GM23338 (cell line): Measurements from ENCODE around the gene ZNF385C.

Source experiments
- CREB1 ChIP-seq: fragments of 250-450 bp; sonication (Bioruptor Pico); IDR thresholded peaks from 2 replicates; pipeline ENCODE4 v1.5.0; 2020; ENCODE audit warnings: low read depth, mild to moderate bottlenecking, moderate library complexity
- CTCF ChIP-seq, 2 experiments: fragments of 200-600 bp in 1 of 2; sonication (generic) in 1 of 2; conservative IDR thresholded peaks; 2 replicates each; pipeline versions ENCODE4 v1.5.1 to v1.6.1; 2016 to 2017; ENCODE audit warnings: antibody characterized with exemption in 2 of 2, low read depth in 2 of 2, mild to moderate bottlenecking in 2 of 2, moderate library complexity in 1 of 2
- EZH2 ChIP-seq: fragments of 200-600 bp; sonication (generic); IDR thresholded peaks from one replicate; pipeline ENCODE4 v1.8.0; 2017; ENCODE audit warnings: antibody characterized with exemption, mild to moderate bottlenecking, low read depth; ENCODE audit not compliant: unreplicated experiment
- EZH2phosphoT487 ChIP-seq: fragments of 200-600 bp; sonication (generic); IDR thresholded peaks from one replicate; pipeline ENCODE4 v1.8.1; 2018; ENCODE audit warnings: antibody characterized with exemption; ENCODE audit not compliant: unreplicated experiment
- JUNB ChIP-seq: IDR thresholded peaks from one replicate; pipeline ENCODE4 v1.6.1; 2016; ENCODE audit warnings: antibody characterized with exemption; ENCODE audit not compliant: unreplicated experiment
- NANOG ChIP-seq: IDR thresholded peaks from 2 replicates; pipeline ENCODE4 v1.6.1; 2016; ENCODE audit warnings: antibody characterized with exemption, borderline replicate concordance
- POLR2AphosphoS5 ChIP-seq: IDR thresholded peaks from 2 replicates; pipeline ENCODE4 v1.6.1; 2016; ENCODE audit warnings: antibody characterized with exemption, low read depth
- REST ChIP-seq: IDR thresholded peaks from one replicate; pipeline ENCODE4 v1.6.1; 2018; ENCODE audit warnings: antibody characterized with exemption; ENCODE audit not compliant: unreplicated experiment
- ZNF114 ChIP-seq: fragments of 250-450 bp; sonication (Bioruptor Pico); IDR thresholded peaks from 2 replicates; pipeline ENCODE4 v1.5.0; 2020; ENCODE audit warnings: mild to moderate bottlenecking, moderate library complexity
- ZNF331 ChIP-seq: fragments of 250-450 bp; sonication (Bioruptor Pico); IDR thresholded peaks from 2 replicates; pipeline ENCODE4 v1.5.0; 2020; ENCODE audit warnings: low read depth, mild to moderate bottlenecking, moderate library complexity
- TF ChIP-seq, protein P1 (sequence below): IDR thresholded peaks from 2 replicates; pipeline ENCODE4 v1.6.1; 2016; ENCODE audit warnings: antibody characterized with exemption
- TF ChIP-seq, protein P2 (sequence below): fragments of 250-450 bp; sonication (Bioruptor Pico); IDR thresholded peaks from 2 replicates; pipeline ENCODE4 v1.5.0; 2020; ENCODE audit warnings: mild to moderate bottlenecking, moderate library complexity

DNA sequence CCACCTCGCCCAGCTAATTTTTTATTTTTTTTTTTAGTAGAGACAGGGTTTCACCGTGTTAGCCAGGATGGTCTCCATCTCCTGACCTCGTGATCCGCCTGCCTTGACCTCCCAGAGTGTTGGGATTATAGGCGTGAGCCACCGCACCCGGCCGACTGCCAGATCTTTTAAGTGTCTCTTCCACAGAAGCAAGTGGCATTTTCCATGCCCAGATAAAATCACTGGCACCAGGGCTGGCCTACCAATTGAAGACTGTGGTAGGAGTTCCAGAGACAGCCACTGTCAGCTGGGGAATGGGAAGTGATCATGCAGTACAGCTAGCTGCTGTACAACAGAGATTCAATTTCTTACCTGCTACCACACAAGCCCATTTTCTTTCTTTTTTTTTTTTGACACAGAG is 113.8 kb downstream of the ZNF385C start:
- no peak for TF ChIP-seq EZH2phosphoT487
- no peak for TF ChIP-seq ZNF331 (CRISPR knock-in tag)
- TF ChIP-seq POLR2AphosphoS5, result no peak
- TF ChIP-seq CTCF (conservative IDR thresholded peaks at IDR 0.05; ENCODE audit: low read depth in 2 of 2), result no peak
- no peak for TF ChIP-seq EZH2
- no peak for TF ChIP-seq REST
- no peak for TF ChIP-seq JUNB
- TF ChIP-seq CREB1 (CRISPR knock-in tag), result no peak
- no peak for TF ChIP-seq NANOG
- TF ChIP-seq, protein P1, sequence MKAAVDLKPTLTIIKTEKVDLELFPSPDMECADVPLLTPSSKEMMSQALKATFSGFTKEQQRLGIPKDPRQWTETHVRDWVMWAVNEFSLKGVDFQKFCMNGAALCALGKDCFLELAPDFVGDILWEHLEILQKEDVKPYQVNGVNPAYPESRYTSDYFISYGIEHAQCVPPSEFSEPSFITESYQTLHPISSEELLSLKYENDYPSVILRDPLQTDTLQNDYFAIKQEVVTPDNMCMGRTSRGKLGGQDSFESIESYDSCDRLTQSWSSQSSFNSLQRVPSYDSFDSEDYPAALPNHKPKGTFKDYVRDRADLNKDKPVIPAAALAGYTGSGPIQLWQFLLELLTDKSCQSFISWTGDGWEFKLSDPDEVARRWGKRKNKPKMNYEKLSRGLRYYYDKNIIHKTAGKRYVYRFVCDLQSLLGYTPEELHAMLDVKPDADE, result no peak
- TF ChIP-seq ZNF114 (CRISPR knock-in tag), result no peak
- TF ChIP-seq, protein P2, sequence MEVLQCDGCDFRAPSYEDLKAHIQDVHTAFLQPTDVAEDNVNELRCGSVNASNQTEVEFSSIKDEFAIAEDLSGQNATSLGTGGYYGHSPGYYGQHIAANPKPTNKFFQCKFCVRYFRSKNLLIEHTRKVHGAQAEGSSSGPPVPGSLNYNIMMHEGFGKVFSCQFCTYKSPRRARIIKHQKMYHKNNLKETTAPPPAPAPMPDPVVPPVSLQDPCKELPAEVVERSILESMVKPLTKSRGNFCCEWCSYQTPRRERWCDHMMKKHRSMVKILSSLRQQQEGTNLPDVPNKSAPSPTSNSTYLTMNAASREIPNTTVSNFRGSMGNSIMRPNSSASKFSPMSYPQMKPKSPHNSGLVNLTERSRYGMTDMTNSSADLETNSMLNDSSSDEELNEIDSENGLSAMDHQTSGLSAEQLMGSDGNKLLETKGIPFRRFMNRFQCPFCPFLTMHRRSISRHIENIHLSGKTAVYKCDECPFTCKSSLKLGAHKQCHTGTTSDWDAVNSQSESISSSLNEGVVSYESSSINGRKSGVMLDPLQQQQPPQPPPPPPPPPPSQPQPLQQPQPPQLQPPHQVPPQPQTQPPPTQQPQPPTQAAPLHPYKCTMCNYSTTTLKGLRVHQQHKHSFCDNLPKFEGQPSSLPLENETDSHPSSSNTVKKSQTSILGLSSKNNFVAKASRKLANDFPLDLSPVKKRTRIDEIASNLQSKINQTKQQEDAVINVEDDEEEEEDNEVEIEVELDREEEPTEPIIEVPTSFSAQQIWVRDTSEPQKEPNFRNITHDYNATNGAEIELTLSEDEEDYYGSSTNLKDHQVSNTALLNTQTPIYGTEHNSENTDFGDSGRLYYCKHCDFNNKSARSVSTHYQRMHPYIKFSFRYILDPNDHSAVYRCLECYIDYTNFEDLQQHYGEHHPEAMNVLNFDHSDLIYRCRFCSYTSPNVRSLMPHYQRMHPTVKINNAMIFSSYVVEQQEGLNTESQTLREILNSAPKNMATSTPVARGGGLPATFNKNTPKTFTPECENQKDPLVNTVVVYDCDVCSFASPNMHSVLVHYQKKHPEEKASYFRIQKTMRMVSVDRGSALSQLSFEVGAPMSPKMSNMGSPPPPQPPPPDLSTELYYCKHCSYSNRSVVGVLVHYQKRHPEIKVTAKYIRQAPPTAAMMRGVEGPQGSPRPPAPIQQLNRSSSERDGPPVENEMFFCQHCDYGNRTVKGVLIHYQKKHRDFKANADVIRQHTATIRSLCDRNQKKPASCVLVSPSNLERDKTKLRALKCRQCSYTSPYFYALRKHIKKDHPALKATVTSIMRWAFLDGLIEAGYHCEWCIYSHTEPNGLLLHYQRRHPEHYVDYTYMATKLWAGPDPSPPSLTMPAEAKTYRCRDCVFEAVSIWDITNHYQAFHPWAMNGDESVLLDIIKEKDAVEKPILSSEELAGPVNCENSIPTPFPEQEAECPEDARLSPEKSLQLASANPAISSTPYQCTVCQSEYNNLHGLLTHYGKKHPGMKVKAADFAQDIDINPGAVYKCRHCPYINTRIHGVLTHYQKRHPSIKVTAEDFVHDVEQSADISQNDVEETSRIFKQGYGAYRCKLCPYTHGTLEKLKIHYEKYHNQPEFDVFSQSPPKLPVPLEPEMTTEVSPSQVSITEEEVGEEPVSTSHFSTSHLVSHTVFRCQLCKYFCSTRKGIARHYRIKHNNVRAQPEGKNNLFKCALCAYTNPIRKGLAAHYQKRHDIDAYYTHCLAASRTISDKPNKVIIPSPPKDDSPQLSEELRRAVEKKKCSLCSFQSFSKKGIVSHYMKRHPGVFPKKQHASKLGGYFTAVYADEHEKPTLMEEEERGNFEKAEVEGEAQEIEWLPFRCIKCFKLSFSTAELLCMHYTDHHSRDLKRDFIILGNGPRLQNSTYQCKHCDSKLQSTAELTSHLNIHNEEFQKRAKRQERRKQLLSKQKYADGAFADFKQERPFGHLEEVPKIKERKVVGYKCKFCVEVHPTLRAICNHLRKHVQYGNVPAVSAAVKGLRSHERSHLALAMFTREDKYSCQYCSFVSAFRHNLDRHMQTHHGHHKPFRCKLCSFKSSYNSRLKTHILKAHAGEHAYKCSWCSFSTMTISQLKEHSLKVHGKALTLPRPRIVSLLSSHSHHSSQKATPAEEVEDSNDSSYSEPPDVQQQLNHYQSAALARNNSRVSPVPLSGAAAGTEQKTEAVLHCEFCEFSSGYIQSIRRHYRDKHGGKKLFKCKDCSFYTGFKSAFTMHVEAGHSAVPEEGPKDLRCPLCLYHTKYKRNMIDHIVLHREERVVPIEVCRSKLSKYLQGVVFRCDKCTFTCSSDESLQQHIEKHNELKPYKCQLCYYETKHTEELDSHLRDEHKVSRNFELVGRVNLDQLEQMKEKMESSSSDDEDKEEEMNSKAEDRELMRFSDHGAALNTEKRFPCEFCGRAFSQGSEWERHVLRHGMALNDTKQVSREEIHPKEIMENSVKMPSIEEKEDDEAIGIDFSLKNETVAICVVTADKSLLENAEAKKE, result no peak
